GM12864 (cell line): ENCODE measurements around the gene SRPK2.
"Not testable (repeated sequence)": the region's sequence is repeated elsewhere in the genome, so short reads cannot be mapped to it uniquely, and the experiment has no call there.

Experiments
- DNase-seq: peaks from one replicate; pipeline ENCODE4 v3.0.0-alpha.2; 2011; ENCODE audit warnings: low read depth
- H3K4me3 ChIP-seq: 2 replicates; pipeline ENCODE4 v1.5.1; 2011; ENCODE audit warnings: mild to moderate bottlenecking, low read depth, low read length, control low read depth
- TF ChIP-seq, protein P1 (sequence below): IDR thresholded peaks from 2 replicates; pipeline ENCODE4 v1.5.1; 2011; ENCODE audit warnings: low read depth, mild to moderate bottlenecking, moderate library complexity, low read length, control low read depth, inconsistent platforms; ENCODE audit errors: missing control alignments

The SRPK2 gene

GRCh38 chr7:105268511-105269392 lies 120.0 kb downstream of the SRPK2 start:
- no peak for DNase-seq
- TF ChIP-seq, protein P1, sequence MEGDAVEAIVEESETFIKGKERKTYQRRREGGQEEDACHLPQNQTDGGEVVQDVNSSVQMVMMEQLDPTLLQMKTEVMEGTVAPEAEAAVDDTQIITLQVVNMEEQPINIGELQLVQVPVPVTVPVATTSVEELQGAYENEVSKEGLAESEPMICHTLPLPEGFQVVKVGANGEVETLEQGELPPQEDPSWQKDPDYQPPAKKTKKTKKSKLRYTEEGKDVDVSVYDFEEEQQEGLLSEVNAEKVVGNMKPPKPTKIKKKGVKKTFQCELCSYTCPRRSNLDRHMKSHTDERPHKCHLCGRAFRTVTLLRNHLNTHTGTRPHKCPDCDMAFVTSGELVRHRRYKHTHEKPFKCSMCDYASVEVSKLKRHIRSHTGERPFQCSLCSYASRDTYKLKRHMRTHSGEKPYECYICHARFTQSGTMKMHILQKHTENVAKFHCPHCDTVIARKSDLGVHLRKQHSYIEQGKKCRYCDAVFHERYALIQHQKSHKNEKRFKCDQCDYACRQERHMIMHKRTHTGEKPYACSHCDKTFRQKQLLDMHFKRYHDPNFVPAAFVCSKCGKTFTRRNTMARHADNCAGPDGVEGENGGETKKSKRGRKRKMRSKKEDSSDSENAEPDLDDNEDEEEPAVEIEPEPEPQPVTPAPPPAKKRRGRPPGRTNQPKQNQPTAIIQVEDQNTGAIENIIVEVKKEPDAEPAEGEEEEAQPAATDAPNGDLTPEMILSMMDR = no peak
- peak overlapping the region; percentile 48 for H3K4me3 ChIP-seq

GRCh38 chr7:105268056-105268455 lies 120.7 kb downstream of the SRPK2 start:
- no peak for DNase-seq
- TF ChIP-seq, protein P1 = peak; percentile 7
- no peak overlapping the region; the same call in 1 of the 2 replicates for H3K4me3 ChIP-seq

- TF ChIP-seq, protein P1 = no peak
- no peak for DNase-seq
- H3K4me3 ChIP-seq = no peak overlapping the region
These were observed 121.5 kb downstream of the SRPK2 start for GRCh38 chr7:105267244-105267643.

DNA sequence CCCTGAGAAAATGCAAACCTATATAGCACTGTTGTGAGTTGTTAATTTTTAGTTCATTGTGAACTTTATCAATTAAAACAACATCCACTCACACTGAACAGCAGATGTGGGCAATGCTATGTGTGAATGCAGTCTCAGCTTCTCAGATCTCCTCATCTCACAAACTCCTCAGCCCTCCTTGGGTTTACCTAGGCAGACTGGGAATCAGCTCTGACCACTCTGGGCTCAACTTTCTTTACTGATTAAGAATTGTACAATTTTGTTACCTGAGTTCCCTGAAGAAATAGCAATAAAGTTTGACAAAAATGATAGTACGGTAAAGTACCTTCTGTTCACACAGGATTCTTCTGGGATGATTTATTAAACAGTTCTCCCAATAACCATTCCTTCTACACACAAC lies 124.0 kb downstream of the SRPK2 start:
- TF ChIP-seq, protein P1 = no peak
- no peak overlapping the region for H3K4me3 ChIP-seq
- no peak for DNase-seq

GRCh38 chr7:105261689-105262088 lies 127.0 kb downstream of the SRPK2 start:
- DNase-seq = no peak
- H3K4me3 ChIP-seq = no peak overlapping the region
- TF ChIP-seq, protein P1 = no peak

GRCh38 chr7:105260201-105260871 lies 128.4 kb downstream of the SRPK2 start:
- H3K4me3 ChIP-seq, DNase-seq: not testable (repeated sequence)

- not testable (repeated sequence) for DNase-seq, H3K4me3 ChIP-seq
These were observed 129.8 kb downstream of the SRPK2 start for GRCh38 chr7:105258919-105259318.

DNA sequence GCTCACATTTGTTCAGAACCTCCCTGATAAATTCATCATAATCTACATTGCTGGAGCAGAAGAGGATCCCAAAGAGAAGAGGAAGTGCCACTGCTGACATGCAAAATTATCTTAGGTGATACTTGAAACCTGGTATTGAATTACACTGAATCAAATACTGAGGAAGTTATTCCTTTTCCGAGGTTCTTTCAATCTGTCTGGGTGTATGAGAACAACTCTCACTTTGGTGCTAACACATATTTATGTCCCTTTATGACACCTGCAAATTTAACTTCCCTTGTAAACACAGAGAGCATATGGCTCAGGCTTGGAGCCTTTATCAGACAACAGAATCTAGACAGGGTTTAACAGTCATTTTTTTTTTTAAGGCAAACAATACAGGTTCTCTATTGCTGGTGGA lies 131.4 kb downstream of the SRPK2 start:
- DNase-seq = no peak
- TF ChIP-seq, protein P1 = no peak
- no peak overlapping the region for H3K4me3 ChIP-seq
